T1000 (cell line): ENCODE results near the gene GABRB1.

Experiments
- DNase-seq: peaks from one replicate; lab custom pipeline; 2025; ENCODE audit warnings: mixed read lengths; lab: John Stamatoyannopoulos, UW

Gene GABRB1

DNA sequence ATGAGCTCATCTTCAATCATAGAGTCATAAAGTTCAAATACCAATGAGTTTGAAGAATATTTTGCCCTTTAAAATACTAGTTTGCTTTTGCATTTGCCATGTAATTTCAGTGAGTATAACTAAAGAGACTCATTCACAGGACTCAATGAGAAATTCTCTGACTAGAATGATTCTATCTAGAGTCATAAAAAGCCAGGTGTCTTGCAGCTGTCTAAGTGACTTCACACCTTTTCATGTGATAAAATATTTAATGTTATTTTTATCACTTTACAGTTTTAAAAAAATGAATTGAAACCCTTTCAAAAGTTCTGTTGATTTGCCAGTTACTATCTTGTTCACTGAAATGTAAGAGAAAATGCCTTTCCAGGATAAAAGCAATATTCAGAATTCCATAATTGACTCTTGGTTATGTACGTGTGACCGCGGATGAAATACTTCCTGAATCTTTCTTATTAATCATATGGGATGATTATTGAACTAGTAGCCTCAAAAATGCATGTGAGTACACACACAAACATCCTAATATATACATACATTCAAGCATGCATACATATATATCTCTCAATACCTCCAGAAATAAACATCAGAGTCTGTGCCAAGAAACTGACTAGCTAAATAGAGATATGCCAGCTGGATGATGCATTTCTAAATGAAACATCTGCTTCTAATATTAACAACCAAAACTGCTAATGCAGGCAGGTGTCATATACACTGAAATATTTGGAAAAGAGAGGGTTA, 87.0 kb downstream of the GABRB1 start:
- DNase-seq = no peak

DNA sequence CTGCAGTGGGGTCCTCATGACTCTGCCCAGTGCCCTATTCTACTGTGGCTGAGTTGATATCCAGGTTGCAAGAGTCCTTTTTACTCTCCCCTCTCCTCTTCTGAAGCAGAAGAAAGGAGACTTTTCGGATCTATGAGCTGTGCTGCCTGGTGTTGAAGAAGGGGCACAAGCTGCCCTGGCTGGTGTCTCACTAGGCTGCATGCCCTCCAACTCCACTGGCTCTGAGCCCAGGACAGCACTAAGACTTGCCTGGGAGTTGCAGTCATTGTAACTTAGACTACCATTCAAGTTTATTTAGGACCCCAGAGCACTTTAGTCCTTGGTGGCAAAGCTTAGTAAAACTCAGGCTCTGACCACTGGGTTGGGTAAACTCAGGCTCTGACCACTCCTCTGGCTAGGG, 89.4 kb downstream of the GABRB1 start:
- DNase-seq = no peak

DNA sequence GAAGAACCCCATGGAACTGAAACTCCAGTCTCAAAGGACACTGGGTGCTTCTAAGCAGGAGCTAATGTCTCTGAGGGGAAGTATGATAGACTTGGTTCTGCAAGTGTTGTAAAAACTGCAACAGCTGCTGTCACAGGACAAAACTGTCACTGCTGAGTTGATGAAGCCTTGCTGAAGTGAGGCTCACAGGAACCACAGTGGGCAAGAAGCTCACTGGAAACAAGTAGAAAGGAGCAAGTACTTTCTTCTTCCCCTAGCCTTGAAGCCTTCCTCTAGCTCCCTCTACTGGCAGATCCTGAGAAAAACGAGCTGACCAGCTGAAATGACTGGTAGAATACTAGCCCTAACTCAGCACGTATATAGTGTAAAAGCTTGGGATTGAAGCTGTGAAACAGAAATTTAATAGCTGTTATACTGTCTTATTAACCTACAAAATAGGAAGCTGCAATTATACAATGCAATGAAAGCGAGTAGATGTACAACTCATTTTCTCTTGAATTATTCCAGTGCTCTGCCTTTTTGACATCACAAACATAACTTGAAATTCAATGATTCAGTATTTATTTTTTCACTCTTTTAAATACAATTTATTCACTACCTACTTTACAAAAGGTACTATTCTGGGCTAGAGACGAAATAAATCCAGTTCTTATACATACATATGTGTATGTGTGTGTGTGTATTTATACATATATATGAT, 91.4 kb downstream of the GABRB1 start:
- peak; percentile 70 for DNase-seq

DNA sequence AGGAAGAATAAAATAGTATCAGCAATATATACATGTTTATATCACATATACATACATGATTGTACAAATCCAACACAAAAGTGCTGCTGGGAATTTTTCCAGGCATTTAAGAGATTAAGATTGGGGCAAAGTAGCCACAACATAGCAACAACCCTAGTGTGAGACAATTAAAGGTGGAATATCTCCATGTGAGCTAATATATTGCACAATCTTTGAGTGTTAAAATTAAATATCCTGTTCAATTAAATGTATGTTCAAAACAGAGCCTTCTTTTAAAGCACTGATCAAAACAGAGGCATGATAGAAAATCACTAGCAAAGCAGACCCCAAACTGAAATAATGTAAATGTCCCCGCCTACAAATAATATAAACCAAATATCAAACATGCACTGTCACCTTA, 97.6 kb downstream of the GABRB1 start:
- no peak for DNase-seq

DNA sequence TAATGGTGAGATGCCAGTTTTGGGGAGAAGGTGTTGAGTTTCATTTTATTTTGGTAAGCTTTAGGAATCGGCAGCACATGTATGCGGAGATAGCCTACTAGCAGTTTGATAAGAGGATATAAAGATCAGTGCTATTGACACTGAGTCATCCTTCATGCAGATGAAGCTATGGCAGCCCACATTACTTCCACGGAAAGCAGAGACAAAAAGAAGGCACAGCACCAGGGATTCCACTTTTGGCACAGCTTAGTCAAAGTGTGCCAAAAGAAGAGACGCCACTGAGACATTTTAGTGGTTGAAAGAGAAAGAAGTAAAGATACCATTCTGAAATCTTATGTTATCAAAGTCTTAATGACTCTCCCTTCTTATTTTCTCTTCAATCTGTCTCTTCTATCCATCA, 103.8 kb downstream of the GABRB1 start:
- no peak for DNase-seq

DNA sequence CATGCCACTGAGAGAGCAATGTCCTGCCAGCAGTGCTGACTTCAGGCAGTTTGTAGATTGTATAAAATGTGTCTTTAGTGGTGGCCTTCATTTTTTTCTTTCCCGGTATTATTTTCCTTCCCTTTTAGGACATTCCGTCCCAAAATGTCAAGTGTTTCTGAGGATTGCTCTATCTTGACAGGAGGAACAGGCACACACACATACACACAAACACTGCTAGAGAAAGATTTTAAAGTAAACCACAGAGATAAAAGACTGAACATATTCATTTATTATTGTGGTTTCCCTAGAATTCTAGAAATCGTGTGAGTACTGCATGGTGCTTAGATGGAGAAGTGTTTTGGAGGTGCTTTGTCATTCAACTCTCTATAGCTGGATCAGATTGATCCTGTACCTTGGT, 111.9 kb downstream of the GABRB1 start:
- DNase-seq = no peak

DNA sequence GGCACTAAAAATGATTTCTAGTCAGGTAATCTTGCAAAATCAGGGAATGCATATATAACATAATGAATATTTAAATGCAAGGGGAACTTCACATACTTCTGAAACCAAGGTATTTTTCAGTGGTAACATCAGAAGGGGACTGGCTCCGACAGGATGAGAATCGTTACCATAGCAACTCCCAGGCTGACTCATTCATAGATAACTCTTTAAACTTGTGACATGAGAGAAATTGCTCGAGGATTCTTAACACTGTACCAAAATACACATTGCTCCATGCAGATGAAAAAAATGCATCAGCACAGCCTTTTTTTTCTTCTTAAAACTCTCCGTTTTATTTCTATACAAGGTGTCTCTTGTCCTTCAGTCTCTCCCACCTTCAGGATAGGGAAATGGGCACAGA, 114.3 kb downstream of the GABRB1 start:
- peak; percentile 35 for DNase-seq

DNA sequence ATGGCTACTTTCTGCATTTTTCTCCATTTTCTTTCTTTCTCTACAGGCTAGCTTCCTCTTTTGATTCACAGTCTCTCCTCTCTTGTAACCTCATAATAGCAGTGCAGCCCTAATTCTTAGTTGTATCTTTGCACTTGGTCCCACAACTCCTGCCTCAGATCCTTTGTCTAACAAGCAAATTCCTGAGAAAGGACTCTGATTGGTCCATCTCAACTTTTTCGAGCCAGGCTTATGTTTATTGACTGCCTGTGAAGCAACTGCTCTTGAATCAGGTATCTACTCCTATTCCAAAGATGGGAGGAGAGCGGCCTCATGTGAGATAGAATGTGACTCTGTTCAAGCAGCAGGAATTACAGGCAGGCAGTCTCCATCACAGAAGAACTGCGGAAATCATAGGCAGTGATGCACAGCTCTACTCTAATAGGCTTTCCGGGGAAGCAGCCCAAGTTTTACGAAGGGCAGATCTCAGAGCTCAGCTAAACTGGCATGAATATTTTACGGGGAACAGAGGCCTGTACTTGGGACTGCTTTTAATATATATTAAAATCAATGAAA, 123.5 kb downstream of the GABRB1 start:
- no peak for DNase-seq

DNA sequence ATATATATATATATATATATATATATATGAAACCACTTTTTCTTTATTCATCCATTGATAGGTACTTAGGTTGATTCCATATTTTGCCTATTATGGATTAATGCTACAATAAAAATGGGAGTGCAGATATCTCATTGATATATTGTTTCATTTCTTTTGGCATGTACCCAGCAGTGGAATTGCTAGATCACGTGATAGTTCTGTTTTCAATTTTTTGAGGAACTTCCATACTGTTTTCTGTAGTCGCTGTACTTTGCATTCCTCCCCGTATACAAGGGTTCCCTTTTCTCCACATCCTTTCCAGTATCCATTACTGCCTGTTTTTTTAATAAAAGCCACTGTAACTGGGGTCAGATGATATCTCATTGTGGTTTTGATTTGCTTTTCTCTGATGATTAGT, 124.6 kb downstream of the GABRB1 start:
- DNase-seq = no peak

DNA sequence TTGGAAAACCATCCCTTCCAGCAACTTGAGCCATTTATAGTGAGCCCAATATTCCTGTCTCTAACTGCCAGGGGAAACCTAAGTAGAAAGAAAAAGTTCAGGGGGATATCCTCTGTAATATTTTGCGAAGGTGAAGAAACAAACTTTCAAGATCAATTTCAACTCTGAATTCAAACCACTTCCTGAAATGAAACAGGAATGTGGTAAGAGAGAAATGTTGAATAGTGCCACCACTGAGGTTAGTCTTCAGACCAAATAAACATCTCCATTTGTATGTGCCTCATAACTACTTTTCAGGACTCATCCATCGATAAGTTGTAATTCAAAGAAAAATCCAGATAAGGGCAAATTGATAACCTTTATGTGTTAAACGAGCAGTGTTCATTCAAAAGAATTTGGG, 128.7 kb downstream of the GABRB1 start:
- DNase-seq = no peak

DNA sequence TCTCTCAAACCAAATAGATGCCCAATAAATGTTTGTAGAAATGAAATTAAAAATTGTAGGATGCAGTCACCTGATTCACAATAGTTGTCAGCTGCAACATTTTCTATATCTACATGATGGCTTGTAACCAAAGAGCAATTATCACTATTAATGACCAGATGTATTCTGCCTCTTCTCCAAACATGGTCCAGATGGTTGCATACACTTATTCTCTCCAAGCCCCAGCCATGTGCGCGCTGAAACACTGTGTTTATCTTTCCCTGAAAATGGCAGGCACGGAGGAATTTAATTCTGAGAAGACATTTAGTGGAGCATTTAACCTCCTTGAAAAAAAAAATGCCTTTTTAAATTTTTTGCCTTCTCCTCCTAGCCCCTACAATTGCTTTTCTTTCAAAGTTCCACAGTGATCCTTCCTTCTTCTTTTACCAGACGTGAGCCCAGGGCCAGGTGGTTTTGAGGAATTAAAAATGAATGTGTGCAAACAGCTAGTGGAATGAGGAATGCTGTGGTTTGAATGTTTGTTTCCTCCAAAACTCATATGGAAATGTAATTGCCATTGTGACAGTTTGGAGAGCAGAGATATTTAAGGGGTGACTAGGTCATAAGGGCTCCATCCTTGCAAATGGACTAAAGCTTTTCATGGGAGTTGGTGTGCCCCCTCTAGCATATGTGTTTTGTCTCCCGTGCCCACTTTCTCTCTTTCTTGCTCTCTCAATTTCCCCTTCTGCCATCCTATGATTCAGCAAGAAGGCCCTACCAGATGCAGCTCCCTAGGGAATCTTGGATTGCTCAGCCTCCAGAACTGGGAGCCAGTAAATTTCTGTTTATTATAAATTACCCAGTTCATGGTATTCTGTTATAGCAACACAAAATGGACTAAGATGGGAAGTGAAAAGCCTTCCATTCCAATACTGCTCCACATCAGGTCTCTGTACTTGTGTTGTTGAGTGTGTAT, 136.0 kb downstream of the GABRB1 start:
- no peak for DNase-seq

DNA sequence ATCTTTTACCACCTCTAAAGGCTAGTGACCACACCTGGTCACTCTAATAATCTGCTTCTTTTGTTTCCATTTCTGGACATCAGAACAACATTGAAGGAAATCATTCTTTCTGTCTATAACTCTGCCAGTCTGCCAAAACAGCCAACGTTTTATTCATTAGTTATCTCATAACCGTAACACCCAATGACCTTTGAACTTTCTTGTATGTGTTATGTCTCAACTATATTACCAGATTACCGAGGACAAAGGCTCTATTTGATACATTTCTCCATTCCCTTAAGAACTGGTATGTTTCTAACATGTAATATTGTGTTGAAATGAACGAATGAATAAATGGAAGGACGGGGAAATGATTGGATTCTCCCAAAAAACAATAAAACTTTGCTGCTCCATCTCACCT, 152.7 kb downstream of the GABRB1 start:
- no peak for DNase-seq

DNA sequence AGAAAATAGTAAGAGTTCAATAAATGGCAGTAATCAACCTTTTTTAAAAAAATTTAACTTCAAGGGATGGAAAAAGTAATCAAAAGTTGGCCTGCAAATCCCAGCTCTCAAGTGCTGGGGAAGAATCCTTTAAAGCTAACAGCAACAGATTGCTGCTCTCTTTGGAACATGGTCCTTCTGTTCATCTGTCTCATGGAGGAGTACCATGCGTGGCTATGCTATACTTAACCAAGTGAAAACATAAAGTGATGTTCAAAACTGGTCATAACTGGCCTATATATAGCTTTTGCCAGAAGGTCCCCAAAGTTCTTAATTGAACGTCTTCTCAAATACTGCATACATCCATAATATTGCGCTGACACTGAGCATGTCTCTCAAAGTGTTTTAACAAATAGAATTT, 154.4 kb downstream of the GABRB1 start:
- no peak for DNase-seq

DNA sequence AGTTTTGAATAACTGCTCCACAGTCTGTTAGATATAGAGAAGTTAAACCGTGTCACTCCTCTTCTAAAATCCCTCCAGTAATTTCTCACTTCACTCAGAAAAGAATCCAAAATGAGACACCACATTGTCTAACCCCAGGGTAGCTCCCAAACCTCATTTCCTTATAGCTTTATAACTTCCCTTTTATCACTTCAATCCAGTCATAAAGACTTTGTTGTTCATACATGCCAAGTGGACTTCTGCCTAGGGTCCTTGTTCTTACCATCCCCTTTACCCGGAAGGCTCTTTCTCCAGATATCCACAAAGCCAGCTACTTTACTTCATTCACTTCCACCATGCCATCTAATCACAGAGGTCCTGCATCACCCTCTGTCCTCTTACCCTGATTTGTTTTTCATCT, 156.2 kb downstream of the GABRB1 start:
- no peak for DNase-seq

DNA sequence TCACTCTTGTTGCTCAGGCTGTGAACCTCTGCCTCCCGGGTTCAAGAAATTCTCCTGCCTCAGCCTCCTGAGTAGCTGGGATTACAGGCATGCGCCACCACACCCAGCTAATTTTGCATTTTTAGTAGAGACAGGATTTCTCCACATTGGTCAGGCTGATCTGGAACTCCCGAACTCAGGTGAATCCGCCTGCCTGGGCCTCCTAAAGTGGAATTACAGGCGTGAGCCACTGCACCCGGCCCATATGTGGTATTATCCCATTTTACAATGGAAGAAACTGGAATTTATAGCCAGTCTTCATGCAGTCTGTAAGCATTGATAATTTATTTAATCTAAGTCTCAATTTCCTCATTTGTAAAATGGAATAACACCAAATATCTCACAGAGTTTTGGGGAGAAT, 161.8 kb downstream of the GABRB1 start:
- DNase-seq = no peak

DNA sequence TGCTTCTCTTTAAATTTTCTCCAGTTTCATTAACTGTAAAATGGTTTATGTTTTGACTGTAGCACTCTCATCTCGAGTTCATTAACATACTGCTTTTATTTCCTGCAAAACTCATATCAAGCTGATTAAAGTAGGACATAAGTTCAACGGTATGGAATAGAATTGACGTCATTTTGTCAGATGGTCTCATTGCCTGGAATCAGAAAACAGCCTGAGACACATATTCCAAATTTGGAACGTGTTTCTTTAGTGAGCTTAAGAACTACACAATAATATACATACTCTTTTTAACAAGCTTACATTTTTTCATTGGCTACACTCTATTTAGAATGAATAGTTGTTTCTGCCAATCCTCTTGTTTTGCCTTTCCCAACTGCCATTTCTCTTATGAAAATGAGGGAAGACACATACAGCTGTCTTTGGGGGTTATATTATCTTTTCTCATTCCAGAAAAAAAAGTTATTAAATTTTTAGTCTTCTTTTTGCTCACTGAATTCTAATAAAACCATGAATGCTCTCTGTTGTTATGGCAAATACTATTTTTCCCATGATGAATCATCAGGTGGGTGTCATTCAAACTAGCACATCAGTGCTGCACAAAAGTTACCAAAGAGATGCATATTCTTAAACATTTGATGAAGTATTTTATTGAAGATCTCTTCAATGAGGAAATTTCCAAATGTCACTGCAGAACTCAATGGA, 162.8 kb downstream of the GABRB1 start:
- DNase-seq = no peak

DNA sequence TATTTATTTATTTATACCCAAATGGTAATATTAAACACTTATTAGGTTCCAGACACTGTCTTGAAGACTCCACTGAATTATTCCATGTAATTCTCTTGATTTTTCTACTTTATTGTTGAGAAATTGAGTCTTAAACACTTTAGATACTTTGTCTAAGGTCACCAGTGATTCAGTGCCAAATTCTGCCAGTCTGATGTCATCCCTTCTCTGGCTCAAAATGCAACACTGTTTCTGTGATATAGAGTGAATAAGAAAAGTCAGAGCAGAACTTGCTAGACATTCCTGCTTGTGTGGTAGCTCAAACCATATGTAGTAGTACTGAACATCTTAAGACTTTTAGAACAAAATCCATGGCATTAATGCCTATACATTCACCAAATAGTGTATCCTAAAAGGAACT, 164.3 kb downstream of the GABRB1 start:
- DNase-seq = no peak

DNA sequence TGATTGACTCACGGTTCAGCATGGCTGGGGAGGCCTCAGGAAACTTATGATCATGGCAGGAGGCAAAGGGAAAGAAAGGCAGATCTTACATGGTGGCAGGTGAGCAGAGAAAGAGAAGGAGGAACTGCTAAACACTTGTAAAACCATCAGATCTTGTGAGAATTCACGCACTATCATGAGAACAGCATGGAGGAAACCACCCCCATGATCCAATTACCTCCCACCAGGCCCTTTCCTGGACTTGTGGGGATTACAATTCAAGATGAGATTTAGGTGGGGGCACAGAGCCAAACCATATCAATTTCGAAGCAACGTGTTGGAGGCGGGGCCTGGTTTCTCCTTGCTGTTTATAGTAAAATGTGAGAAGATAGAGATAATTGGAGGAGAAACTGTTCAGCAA, 167.4 kb downstream of the GABRB1 start:
- DNase-seq = no peak

DNA sequence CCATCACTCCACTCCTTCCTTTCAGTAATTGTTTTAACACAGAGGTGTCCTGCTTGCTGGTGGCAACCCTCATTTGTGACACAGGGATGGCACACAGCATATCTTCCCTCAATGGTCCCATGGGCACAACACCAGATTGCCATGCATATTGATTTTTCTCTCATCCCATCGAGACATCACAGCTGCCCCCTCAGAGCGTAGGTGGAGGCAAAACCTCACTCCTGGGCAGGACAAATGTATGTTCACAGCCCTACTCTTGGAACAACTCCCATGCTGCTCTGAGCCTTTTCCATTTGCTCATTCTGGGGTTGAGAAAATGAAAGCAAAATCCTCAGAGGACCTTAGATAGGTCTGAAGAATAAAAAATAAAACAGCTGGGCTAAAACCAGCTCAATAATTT, 172.2 kb downstream of the GABRB1 start:
- no peak for DNase-seq

DNA sequence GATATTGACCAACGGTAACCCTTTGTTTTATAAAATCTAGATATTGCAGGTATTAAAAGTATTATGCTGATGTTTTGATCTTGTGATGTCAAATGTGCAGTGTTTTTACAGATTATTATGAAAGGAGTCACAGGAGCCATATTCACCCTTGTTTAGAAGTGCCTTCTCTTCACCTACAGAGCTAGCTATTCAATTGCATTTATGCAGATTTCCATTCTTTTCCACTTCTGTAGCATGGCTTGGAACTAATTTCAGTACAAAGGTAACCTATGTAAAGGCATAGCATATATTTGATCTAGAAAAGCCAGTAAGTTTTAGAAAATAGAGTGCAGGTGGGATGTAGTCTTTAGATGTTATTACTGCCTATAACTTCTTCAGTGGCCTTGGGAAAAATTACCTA, 176.2 kb downstream of the GABRB1 start:
- DNase-seq = no peak

DNA sequence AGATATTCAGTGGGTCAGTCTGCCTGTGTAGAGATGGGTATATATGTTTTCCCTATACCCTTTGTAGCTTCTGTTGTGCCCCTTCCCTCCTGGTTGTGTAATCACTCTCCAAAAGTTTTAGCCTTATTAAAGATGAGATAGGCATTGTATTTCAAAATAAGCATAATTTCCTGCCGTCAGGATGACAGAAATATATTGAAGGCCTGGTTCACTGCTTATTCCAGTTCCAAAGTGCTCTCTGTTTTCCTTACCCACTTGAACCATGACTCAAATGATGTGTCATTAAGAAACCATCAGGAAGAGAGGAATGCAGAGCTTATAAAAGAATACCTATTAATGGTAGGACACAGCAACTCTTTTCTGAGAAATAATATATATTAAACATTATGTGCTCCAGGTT, 178.5 kb downstream of the GABRB1 start:
- DNase-seq = no peak

DNA sequence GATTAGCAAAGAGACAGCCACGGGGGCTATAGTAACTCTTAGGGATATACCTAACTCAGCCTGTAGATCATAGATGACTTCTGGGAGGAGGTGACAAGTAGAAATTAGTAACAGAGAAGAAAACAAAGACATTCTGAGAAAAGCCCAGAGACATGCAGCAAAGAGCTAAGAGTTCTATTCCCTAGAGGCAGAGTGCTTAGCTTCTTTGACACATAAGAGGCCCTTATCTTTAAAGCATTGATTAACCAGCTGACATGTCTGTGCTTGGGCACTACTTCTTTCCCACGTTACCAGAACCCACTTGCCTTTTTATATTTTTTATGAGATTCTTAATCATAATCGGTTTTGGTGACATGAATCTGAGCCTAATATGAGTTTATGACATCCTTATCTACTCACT, 179.5 kb downstream of the GABRB1 start:
- no peak for DNase-seq
